Heart left ventricle (tissue), 16 donors: Measurements from ENCODE around the gene PACS1. TPM values are rescaled to one million over a fixed set of nuclear protein-coding genes. Genes with fewer than 3 reads are reported as not detected.

Experiments
- ATAC-seq, 4 donors: fragments of 200-7000 bp; cut with Tn5 transposase; one replicate each; pipeline ENCODE4 v1.9.1; 2020 to 2022; ENCODE audit warnings: moderate library complexity in 4 of 4, mild to moderate bottlenecking in 3 of 4, moderate number of reproducible peaks in 1 of 4
- DNase-seq, 5 donors: peaks; one replicate each; pipeline ENCODE4 v3.0.0-alpha.2; 2020
- H3K27ac ChIP-seq, 12 donors: fragments of 200-600 bp; sonication (generic) in 4 of 12; one replicate each; pipeline versions ENCODE4 v1.5.0 to v1.8.0; 2016 to 2022; ENCODE audit warnings: mild to moderate bottlenecking in 2 of 12
- H3K27me3 ChIP-seq, 9 donors: fragments of 200-600 bp; sonication (generic) in 2 of 9; one replicate each; pipeline versions ENCODE4 v1.5.1 to v1.8.0; 2016 to 2022; ENCODE audit warnings: mild to moderate bottlenecking in 3 of 9
- H3K36me3 ChIP-seq, 9 donors: fragments of 200-600 bp; sonication (generic) in 2 of 9; one replicate each; pipeline versions ENCODE4 v1.5.0 to v1.8.0; 2018 to 2022; ENCODE audit warnings: mild to moderate bottlenecking in 2 of 9
- H3K4me1 ChIP-seq, 12 donors: fragments of 200-600 bp; sonication (generic) in 4 of 12; one replicate each; pipeline versions ENCODE4 v1.5.0 to v1.8.0; 2016 to 2022; ENCODE audit warnings: mild to moderate bottlenecking in 3 of 12
- H3K4me3 ChIP-seq, 12 donors: fragments of 200-600 bp; sonication (generic) in 4 of 12; one replicate each; pipeline versions ENCODE4 v1.5.0 to v1.8.0; 2017 to 2022; ENCODE audit warnings: mild to moderate bottlenecking in 9 of 12, moderate library complexity in 4 of 12
- H3K9me3 ChIP-seq, 12 donors: fragments of 200-600 bp; sonication (generic) in 4 of 12; one replicate each; pipeline versions ENCODE4 v1.5.0 to v1.8.0; 2016 to 2022; ENCODE audit warnings: mild to moderate bottlenecking in 1 of 12
- CTCF ChIP-seq, 12 donors: fragments of 200-600 bp; sonication (generic) in 4 of 12; IDR thresholded peaks; one replicate each; pipeline versions ENCODE4 v1.5.0 to v1.8.0; 2018 to 2022; ENCODE audit warnings: antibody characterized with exemption in 12 of 12, mild to moderate bottlenecking in 5 of 12
- POLR2A ChIP-seq, 2 donors: fragments of 450-650 bp; IDR thresholded peaks; one replicate each; pipeline ENCODE4 v1.6.1; 2017; ENCODE audit warnings: antibody characterized with exemption in 2 of 2, mild to moderate bottlenecking in 2 of 2, moderate library complexity in 2 of 2
- WGBS, 4 donors: extraction: QIAGEN DNeasy Blood & Tissue Kit in 2 of 4; methylation state at CpG; one replicate each; pipeline versions ENCODE4 v1.1.5 to v1.1.7; 2013 to 2018; 5-methylcytosine and 5-hydroxymethylcytosine counted together
- intact Hi-C, 10 donors: fragments of 100-400 bp; cut with DNase I; formaldehyde crosslinking; loops; one replicate each; pipeline versions ENCODE4 v1.11.1 to v1.14.2; 2022
- long read RNA-seq, 3 donors: library from polyadenylated mRNA; unstranded; transcript quantifications; one replicate each; pipeline ENCODE4 v2.0.0, GENCODE V29; 2020 to 2021
- polyA plus RNA-seq, 2 donors: library from polyadenylated mRNA; stranded (reverse); fragments of 200-250 nt; gene quantifications; one replicate each; pipeline ENCODE4 v1.2.3, GENCODE V29; 2013
- total RNA-seq, 9 donors: library from RNA; depleted of rRNA in 2 of 9; stranded (reverse); fragments of >200 nt in 2 of 9; fragmentation: NEBNext Ultra II Directional in 3 of 9; extraction: Animal tissue kit (Norgen Biotek cat#: 25700) in 3 of 9; gene quantifications; one replicate each; pipeline versions ENCODE4 v1.1.0 to v1.2.4, GENCODE V29; 2016 to 2023
- donor health status: ischemic (EF 13 %, LVEDD 7.1; RV severe dilation, severe dysfunction).
- donor health status: healthy with polysubstance abuse.
- donor health status: DM: no; HTN: yes; CAD: no.
- donor health status: DM: no; HTN: no; CAD: no.
- donor health status: ischemic (EF 25% LVEDD 6.9; RV normal size, moderate dysfunction).
- donor health status: ischemic (EF 25% LVEDD 5.7; RV mildly dilated, moderate dysfunction).
- donor health status: healthy.
- donor health status: DM: yes; HTN: yes; CAD: no.
- donor health status: ischemic (EF 35%, LVEDD 5.7; RV mildly dilated, moderate dysfunction).
- donor health status: nonischemic (EF 11% LVEDD 7.7; RV severe dilation, severe dysfunction).
- donor health status: DM: yes; HTN: yes; CAD: no.
- donor health status: PGD.
- donor health status: ischemic (EF 29% LVEDD 5.4; RV normal size, mild dysfunction).
- donor health status: nonischemic (EF 23%, LVEDD 6.1; RV moderate dilation, normal function).

Gene PACS1
- 100 to 1,000 TPM in 3 of 9 donors, 10 to 100 TPM in 6; 39.2 to 151 (median 90.4) TPM for total RNA-seq
- polyA plus RNA-seq = 10 to 100 TPM; 30.6 to 40.2 TPM
- long read RNA-seq, donor 1, partial matches to known transcripts = 5 of 8 reads
- long read RNA-seq, donor 1, other reads (novel, unspliced or antisense) = 2 of 8 reads
- long read RNA-seq, donor 2, partial matches to known transcripts = 10 of 15 reads
- long read RNA-seq, donor 2, other reads (novel, unspliced or antisense) = 5 of 15 reads
- long read RNA-seq, donor 3, partial matches to known transcripts = 22 of 26 reads
- long read RNA-seq, donor 3, other reads (novel, unspliced or antisense) = 4 of 26 reads

GRCh38 chr11:66069715-66070603 is at the start of gene PACS1:
TSS of gene PACS1 (plus strand) at chr11:66070272. CDS start at chr11:66070487, 215 bp downstream.
- DNase-seq = peak; percentile 89 to 94 (median 90)
- intact Hi-C loops = loop anchor here in 9 of 10 donors (2.0 to 10.0 kb wide), 6 partner anchors 17 to 65 kb away; partner anchors contain the start of gene SF3B2 (in 1 of the 9)
- ATAC-seq = peak; percentile 25 to 87 (median 73)
- peaks cover 0 to 61% (median 34%) of the 10 kb centered on the region in 12 donors for H3K4me1 ChIP-seq
- peak within 1 kb of the TSS; percentile 81 to 99 (median 93) for H3K4me3 ChIP-seq
- TF ChIP-seq POLR2A (IDR thresholded peaks at IDR 0.05) = peak in 1 of 2 donors; percentile 53
- TF ChIP-seq CTCF (IDR thresholded peaks at IDR 0.05) = peak in 2 of 12 donors; percentile 0 to 8
- H3K9me3 ChIP-seq = no peaks in the 10 kb centered on the region
- H3K27me3 ChIP-seq = no peaks in the 10 kb centered on the region
- peak within 1 kb of the TSS; percentile 93 to 100 (median 99) for H3K27ac ChIP-seq
- WGBS, 4 donors = 0 to 1% (median 1%) methylated on average over 20 to 120 of the region's 120 CpGs
- peaks cover 0 to 68% (median 52%) of the 10 kb centered on the region in 9 donors for H3K36me3 ChIP-seq

GRCh38 chr11:66020618-66021357 is 49.3 kb upstream of the PACS1 start:
- ATAC-seq = peak in 3 of 4 donors; percentile 19 to 35 (median 25)

More at GRCh38 chr11:66020618-66021357, 49.3 kb upstream of the PACS1 start:
- Histone ChIP-seq H3K9me3 (no peaks in the 10 kb centered on the region), H3K27me3 (peaks cover 0 to 3% (median 0%) of the 10 kb centered on the region in 9 donors), H3K4me3 (peak overlapping the region in 1 of 12 donors; percentile 3), H3K4me1 (peaks cover 0 to 24% (median 5%) of the 10 kb centered on the region in 12 donors), H3K36me3 (no peaks in the 10 kb centered on the region), H3K27ac (no peak overlapping the region)
- intact Hi-C loops = no loop called here
- WGBS, 4 donors = 80 to 86% (median 83%) methylated on average over 20 to 25 of the region's 25 CpGs
- TF ChIP-seq POLR2A (IDR thresholded peaks at IDR 0.05) = no peak
- TF ChIP-seq CTCF (IDR thresholded peaks at IDR 0.05) = no peak
- peak in 1 of 5 donors; percentile 75 for DNase-seq
